AML-193 (cell line): ENCODE results near the gene ZFYVE19.

ENCODE experiments used
- DNase-seq, 2 experiments: peaks; one replicate each; lab custom pipeline; 2025; lab: John Stamatoyannopoulos, UW

ZFYVE19 gene

DNA sequence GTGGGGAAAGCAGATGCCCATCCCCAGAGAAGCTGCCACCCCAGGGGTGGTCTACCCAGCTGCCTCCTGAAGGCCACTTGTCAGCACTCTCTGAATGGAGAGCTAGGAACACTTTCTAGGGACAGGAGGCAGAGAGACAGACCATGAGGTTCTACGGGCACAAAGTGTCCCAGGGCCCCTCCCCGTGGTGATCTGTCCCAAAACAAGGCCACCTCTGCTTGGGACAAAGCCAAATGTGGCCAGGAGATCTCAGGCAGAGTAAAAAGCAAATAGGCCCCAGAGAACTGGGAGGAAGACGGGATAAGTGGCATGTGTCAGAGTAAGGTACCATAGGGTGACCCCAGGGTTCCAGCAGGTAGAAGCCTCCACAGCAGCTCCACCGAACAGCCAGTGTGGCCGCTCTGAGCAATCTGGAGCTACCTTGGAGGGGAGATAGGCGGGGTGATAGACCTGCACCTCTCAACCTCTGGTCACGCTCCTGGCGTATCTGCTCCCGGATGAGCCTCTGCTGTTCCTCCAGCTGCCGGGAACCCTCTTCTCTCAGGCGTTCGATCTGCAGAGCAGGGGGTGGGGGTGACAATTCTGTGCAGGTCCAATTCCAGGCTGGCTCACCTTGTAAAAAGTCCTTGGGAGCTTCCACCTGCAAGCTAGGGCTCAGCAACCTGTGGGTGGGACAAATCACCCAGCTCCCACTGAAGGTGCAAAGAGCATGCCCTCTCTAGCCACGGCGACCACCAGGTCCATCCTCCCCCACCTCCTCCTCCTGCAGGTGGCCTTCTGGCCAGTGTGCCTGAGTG, 31.0 kb upstream of the ZFYVE19 start:
- no peak for DNase-seq

DNA sequence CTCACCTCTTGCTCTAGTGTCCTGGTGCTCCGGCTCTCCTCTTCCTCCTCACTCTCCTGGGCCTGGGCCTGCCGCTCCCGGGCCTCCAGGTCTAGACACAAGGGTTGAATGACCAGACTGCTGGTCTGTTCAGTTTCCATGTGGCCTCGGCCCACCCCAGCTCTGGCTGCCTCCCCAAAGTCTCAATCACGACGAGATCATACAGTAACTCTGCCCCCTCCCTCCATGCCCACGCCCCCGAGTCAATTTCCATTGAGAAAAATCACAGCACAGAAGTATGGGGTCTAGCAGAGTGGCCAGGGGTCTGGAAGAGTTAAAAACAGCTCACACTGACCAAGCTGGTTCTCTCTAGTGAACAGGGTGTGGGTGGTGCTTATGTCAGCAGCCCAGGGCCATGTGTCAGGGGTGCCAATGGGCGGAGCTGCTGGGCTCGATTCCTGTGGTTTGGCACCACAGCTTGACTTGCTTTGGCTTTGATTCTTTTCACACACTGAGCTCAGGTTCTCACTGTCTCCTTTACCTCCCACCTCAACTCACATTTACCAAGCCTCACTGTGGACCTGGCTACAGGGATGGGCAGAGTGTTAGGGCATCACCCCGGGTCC, 30.2 kb upstream of the ZFYVE19 start:
- DNase-seq: no peak

- peak; percentile 33 to 44 for DNase-seq
Observed at GRCh38 chr15:40782609-40783227, 24.2 kb upstream of the ZFYVE19 start.

- no peak for DNase-seq
Observed at GRCh38 chr15:40785164-40785563, 21.7 kb upstream of the ZFYVE19 start.

DNA sequence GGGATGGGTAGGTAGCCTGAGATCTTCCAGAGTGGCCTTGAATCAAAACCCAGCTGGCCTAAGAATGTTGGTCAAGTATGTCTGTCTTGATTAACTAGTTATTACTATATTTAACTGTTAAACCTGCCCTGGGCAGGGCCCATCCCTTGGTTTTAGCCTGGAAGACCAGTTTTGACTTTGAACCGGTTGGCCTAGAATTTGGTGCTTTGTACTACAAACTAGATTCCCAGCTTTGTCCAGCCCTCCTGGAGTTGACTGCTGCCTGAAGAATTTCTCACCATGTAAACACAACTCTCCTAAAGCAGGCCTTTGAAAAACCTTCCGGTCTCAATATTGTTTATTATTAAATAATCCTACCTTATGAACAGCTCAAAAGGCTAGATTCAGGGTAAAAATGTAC, 21.1 kb upstream of the ZFYVE19 start:
- no peak for DNase-seq

DNA sequence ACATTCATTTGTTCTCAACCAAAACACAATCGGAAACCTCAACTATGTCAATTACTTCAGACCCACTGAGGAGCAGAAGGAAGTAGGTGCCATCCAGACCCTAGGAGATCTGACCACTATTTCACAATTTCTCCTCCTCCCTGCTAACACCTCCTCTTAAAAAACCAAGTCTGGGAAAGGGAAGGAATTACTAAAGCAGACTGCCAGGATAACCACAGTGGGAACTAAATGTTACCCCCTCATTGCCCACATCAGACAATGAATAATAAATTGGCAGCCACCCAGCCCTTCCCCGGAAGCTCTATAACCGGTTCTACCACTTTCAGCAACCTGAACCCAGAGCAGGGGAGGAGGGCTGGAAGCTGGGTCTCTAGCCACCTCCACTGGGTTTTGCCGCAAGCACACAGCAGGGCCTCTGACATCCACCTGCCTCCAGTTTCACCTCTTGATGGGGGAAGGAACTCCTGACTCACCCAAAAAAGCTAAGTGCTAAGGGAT, 19.5 kb upstream of the ZFYVE19 start:
- DNase-seq: peak; percentile 74

GRCh38 chr15:40787991-40788390, 18.9 kb upstream of the ZFYVE19 start:
- no peak for DNase-seq

DNA sequence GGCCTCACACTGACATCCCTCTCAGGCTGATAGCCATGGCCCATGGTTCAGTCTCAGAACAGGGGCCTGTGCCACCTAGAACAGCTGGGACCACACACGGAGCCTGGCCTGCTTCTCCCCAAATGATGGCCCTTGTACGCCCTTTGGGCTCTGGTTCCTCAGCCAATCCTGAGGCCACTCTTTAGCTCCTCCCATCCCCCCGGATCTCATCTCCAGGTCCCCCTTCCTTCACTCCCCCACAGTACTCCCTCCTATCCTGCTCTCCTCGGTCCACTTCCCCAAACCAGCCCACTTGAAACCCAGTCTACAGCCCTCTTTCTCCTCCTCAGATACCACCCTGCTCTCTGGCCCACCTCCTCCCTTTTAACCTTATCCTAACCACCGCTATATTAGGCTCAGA, 17.8 kb upstream of the ZFYVE19 start:
- no peak for DNase-seq

DNA sequence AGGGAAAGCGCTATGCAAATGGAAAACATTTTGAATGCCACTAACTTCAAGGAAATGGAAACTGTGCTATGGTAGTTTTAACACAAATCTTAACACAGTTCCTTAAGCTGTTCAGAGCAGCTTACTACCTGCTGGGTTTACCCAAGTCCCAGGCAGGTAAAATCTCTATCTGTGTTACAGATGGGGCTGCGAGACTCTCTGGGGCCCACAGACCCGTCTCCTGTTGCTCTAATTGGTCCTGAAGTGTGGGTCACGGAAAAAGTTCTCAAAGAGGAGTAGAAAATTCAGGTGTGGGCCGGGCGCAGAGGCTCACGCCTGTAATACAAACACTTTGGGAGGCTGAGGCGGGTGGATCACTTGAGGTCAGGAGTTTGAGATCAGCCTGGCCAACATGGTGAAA, 16.9 kb upstream of the ZFYVE19 start:
- DNase-seq: no peak

DNA sequence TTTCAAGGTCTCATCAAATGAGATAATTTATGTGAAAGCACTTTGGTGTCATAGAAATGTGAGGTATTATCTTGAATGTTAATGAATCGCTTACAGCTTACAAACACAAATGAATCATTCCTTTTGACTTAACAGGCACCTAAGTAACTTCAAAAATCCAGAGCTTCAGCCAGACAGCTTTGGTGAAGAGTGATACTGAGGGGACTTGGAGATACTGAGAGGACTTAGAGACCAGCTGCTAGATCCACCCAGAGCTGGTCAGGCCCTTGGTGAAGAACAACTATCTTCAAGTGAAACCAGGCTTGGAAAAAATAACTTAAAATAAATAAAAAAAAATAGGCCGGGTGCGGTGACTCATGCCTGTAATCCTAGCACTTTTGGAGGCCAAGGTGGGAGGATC, 16.2 kb upstream of the ZFYVE19 start:
- DNase-seq: no peak

DNA sequence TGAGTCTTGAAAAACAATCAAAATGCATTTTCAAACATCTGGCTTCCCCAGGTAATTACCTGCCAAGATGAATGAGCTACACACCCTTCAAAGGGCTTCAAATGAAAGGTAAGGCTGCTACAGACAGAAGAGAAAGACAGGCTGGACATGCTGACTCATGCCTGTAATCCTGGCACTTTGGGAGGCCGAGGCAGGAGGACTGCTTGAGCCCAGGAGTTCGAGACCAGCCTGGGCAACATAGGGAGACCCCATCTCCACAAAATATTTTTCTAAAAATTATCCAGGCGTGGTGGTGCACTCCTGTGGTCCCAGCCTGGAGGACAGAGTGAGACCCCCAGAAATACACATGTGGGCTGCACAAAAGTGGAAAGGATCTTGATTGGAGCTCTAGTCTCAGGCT, 14.5 kb upstream of the ZFYVE19 start:
- DNase-seq: no peak

- DNase-seq: no peak
Observed at GRCh38 chr15:40793216-40793989, 13.5 kb upstream of the ZFYVE19 start.

DNA sequence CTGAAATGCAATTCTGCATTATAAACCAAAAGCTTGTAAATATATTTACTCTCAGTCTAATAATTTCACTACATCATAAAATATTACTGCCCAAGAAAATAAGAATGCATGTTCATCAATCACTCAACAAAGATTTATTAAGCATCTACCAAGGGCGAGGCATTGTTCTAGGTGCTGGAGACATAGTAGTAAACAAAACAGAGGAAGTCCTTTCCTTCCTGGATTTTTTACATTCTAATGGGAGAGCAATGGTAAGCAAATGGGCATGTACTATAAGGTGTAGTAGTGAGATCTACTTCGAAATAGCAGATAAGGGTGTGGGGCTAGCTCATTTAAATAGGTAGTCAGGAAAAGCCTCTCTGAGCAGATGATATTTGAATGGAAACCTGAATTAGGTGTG, 10.8 kb upstream of the ZFYVE19 start:
- DNase-seq: no peak

DNA sequence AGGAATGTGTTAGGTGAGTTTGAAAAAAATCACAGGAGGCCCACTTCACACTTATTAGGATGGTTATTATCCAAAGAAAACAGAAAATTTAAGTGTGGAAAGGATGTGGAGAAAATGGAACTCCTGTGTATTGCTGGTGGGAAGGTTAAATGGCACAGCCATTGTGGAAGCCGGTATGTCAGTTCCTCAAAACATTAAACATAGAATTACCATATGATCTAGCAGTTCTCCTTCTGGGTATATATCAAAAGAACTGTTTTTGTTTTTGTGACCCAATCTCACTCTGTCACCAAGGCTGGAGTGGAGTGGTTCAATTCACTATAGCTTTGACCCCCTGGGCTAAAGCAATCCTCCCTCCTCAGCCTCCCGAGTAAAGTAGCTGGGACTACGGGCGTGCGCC, 10.4 kb upstream of the ZFYVE19 start:
- DNase-seq: peak in 1 of 2 experiments; percentile 8

DNA sequence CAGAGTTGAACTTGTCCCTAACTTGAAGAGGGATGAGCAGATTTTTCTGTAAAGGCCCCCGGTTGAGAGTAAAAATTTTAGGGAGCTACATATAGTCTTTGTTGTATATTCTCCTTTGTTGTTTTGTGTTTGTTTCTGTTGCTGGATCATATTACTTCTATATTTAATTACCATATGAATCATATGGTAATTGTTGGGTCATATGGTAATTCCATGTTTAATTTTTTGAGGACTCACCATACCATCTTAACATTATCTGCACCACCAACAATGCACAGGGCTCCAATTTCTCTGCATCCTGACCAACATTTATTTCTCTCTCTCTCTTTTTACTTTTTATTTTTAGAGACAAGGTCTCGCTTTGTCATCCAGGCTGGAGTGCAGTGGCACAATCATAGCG, 7.4 kb upstream of the ZFYVE19 start:
- no peak for DNase-seq

DNA sequence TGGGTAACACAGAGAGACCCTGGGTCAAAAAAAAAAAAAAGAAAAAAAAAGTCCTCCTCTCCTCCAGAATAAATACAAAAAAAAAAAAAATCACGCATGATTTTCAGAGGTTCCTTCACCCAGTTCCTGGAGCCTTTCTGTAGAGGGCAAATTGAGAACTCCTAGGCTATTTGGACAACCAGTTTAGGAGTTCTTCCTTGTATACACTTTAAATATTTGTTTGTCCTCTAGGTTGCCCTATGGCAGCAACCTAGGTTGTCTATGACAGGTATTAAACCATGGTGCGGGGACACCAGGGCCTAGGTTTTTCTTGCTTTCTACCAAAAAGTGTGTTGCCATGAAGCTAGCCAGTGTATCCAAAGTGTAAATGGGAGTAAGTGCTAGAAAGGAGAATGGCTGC, 3.8 kb upstream of the ZFYVE19 start:
- DNase-seq: no peak

DNA sequence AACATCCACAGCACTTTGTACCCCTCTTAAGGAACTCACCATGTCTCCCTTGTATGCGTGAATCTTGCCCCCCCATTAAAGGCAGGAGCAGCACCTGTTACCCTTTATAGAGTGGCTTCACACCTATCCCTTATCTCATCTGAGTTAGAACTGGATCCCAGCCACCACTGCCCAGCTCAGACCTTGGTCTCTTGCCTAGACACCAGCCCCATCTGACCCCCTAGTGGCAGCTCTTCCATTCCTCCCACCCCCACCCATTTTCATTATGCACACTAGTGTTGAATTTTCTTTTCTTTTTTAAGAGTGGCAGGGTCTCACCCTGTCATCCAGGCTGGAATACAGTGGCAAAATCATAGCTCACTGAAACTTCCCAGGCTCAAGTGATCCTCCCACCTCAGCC, 3.2 kb upstream of the ZFYVE19 start:
- DNase-seq: no peak

DNA sequence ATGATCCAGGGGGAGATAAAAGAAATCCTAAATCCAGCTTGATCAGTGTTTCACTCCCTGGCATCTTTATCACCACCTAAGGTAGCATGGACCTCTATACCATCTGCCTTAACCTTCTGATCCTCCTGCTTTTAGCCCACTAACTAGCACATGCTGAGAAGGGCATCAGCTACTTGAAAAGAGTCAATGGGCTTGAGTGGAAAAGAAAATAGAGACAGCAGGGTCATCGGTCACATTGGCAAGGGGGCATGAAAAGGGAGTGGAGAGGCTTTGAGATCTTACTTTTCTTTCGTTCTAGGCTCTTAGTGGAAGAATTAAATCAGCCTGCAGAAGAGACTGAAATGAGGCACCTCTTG, 239 bp upstream of the ZFYVE19 start:
- DNase-seq: no peak

DNA sequence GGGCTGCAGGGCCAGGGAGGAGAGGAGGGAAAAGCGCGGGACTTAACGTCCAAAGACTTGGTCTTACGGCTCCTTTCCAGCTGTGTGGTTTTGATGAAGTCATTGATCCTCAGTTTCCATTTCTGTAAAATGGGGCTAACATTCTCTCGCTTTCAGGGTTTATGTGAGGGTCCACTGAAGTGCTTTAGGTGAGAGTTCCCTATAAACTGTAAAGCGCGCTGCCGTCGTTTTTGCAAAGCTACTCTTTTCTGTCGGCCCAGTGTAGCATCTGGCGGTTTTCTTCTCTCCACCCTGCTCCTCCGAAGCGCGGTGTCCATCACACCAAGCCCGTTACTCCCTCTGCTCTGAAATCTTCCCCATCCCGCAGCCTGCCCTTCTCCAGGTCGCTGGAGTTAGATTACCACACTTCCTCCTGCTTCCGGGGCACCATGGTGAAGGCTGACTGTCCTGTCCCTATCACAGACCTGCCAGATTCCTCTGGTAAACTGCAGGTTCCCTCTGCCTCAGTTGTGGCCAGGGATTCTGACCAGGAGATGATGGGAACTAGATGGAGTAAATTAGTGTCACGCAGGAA, 1.1 kb downstream of the ZFYVE19 start:
- DNase-seq: no peak

DNA sequence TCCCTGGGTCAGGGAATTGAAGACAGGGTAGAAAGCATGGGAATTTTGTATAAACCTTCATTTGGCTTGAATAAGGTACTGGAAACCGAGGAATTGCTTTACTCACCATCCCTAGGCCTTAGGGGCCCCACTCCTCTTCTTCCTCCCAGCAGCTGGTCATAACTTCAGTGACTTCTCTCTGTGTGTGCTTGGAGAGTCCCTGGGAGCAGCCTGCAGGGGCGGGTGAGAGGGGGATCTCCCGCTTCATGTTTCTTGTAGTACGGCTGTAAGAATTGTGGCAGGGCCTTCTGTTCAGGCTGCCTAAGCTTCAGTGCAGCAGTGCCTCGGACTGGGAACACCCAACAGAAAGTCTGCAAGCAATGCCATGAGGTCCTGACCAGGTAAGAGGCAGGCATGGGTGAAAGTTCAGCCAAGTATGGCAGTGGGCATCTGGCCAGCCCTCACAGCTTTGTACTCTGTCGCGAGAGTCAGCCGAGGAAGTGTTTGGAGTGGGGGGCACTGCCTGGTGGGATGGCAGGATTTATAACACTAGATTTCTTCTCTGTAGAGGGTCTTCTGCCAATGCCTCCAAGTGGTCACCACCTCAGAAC, 2.1 kb downstream of the ZFYVE19 start:
- DNase-seq: no peak

GRCh38 chr15:40812721-40813425, 6.0 kb downstream of the ZFYVE19 start:
- DNase-seq: no peak
